A673 (cell line): ENCODE data around the gene TSSK6.

ENCODE experiments used
- CTCF ChIP-seq: fragments of 300-800, 200-600 bp; sonication (generic); conservative IDR thresholded peaks from 2 replicates; pipeline ENCODE4 v1.5.1; 2017; ENCODE audit warnings: low read depth, mild to moderate bottlenecking, antibody characterized with exemption, low read length, moderate library complexity, mixed read lengths
- EZH2 ChIP-seq: fragments of 200-600 bp; sonication (generic); IDR thresholded peaks from 2 replicates; pipeline ENCODE4 v1.6.1; 2017; ENCODE audit warnings: borderline replicate concordance, low read depth, mild to moderate bottlenecking, mixed read lengths, antibody characterized with exemption, low read length; ENCODE audit not compliant: poor library complexity, severe bottlenecking

DNA sequence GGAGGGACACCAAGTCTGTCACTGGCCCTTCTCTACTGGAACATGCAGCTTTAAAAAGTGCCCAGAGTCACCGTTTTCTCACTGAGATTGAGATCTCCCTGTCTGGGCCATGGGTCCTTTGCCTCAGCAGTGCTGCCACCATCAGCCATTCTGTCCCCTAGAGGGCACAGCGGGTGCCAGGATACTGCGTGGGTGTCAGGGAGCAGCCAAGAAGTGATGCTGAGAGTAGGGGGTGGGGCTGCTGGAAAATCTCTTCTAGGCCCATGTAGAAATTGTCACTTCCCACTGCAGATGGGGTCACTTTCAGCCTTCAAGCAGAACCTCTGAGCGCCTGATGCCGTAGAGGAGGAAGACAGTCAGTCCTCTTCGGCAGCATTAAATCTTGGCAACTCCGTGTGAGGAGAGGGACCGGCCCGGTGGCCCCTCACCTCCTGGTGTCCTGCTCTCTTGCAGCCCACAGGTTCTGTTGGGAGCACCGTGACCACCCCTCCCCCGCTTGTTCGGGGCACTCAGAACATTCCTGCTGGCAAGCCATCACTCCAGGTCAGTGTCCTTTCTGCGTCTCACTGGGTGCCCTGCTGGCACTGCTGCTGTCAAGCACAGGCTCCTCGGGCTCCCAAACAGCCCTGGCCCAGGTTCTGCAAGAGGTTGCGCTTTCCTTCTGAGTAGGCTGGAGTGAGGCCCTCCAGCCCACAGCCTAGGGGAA, 21.4 kb downstream of the TSSK6 start:
- TF ChIP-seq EZH2 (no peak), CTCF (peak; percentile 35; the same call in 1 of the 2 replicates)
